GM12878 (cell line): ENCODE results near the gene RAD51B. TPM values are rescaled to one million over a fixed set of nuclear protein-coding genes. Genes with fewer than 3 reads are reported as not detected.

Source experiments
- ATF2 ChIP-seq: IDR thresholded peaks from 2 replicates; pipeline ENCODE4 v1.6.1; 2012; ENCODE audit warnings: low read length, inconsistent platforms
- CREM ChIP-seq: IDR thresholded peaks from 2 replicates; pipeline ENCODE4 v1.6.1; 2014; ENCODE audit warnings: antibody characterized with exemption, low read depth
- EED ChIP-seq: sonication (generic); IDR thresholded peaks from 2 replicates; pipeline ENCODE4 v1.6.1; 2016; ENCODE audit warnings: antibody characterized with exemption, low read depth
- HDAC6 ChIP-seq: fragments of 200-600 bp; sonication (generic); IDR thresholded peaks from one replicate; pipeline ENCODE4 v1.8.0; 2017; ENCODE audit warnings: antibody characterized with exemption; ENCODE audit not compliant: unreplicated experiment
- MXI1 ChIP-seq: fragments of 150-350 bp; IDR thresholded peaks from 2 replicates; pipeline ENCODE4 v1.6.1; 2011; ENCODE audit warnings: low read depth, mild to moderate bottlenecking, inconsistent platforms, low read length, improper control_type of control experiment
- SMAD1 ChIP-seq: fragments of 450-650 bp; IDR thresholded peaks from 2 replicates; pipeline ENCODE4 v1.6.1; 2018; ENCODE audit warnings: mild to moderate bottlenecking, low read depth; ENCODE audit not compliant: partially characterized antibody
- USF2 ChIP-seq: IDR thresholded peaks from 2 replicates; pipeline ENCODE4 v1.6.1; 2011; ENCODE audit warnings: low read depth, low read length, improper control_type of control experiment, borderline replicate concordance
- ZBTB4 ChIP-seq: fragments of 450-650 bp; formaldehyde crosslinking; IDR thresholded peaks from 2 replicates; pipeline ENCODE4 v1.4.0; 2022; ENCODE audit warnings: mild to moderate bottlenecking, moderate library complexity
- polyA plus RNA-seq, 11 experiments: library from polyadenylated mRNA; depleted of rRNA in 4 of 11; unstranded in 6 of 11; stranded (reverse) in 5 of 11; fragments of >200 nt; fragmentation: Nextera tagmentation in 4 of 11; fragmentation: Illumina TruSeq in 1 of 11; extraction: Ambion mirVana in 4 of 11; extraction: Trizol in 1 of 11; gene quantifications; 1 replicate in 1 of 11; 2 replicates in 10 of 11; pipeline versions ENCODE4 v1.2.1 to v1.2.3, GENCODE V29; 2011 to 2016; ENCODE audit warnings: inconsistent platforms in 2 of 11, missing spikeins in 2 of 11, low read depth in 1 of 11
- total RNA-seq, 4 experiments: library from RNA; depleted of rRNA in 3 of 4; stranded (reverse); fragments of >200 nt in 3 of 4; fragmentation: Illumina TruSeq in 1 of 4; extraction: Trizol in 1 of 4; gene quantifications; 2 replicates each; pipeline versions ENCODE4 v1.2.1 to v1.2.3, GENCODE V29; 2013 to 2021
- TF ChIP-seq, protein P1 (sequence below): fragments of 450-650 bp; conservative IDR thresholded peaks from 2 replicates; pipeline ENCODE4 v1.6.1; 2017; ENCODE audit warnings: mild to moderate bottlenecking, moderate library complexity

RAD51B gene
- total and polyA plus RNA-seq, 10 of the 15 experiments (the other 5 are each of a cell fraction or from before 2014, with no cell fraction given), result 9.8 to 26.8 (median 21.3) TPM

DNA sequence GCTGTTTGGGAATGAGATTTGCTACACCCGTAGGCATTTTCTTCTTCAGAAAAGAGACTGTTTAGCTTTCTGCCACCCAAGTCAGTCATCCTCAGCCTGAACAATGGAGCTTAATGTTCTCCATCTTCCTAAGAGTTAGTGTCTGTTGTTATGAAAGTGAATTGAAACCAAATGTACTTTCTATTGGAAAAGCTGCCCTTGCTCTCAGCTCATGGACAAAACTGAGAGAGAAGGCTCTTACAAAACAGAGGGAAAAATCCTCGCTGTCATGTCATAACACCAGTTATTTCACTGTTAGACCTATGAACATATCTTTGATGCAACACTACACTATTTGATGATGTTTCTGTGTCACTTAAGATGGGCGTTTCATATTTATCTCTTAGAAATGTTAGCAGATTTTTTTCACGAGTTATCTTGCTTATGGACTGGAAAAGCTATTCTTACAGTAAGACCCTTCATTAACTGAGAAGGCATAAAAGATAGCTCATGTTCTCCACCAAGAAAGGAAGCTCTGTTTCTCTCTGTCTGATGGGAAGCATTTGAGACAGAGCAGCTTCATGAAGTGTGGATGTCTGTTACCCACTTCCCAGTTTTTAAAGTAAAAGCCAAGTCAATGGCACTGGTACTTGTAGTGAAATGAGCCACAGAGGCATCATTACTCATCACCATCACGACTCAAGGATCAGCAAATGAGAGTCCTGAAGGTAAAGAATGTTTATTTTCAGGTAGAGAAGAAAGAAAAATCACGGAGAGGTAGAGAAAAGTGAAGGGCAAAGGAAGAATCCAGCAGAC, 489.3 kb downstream of the RAD51B start (continued):
- TF ChIP-seq USF2, result no peak
- TF ChIP-seq HDAC6, result no peak
- TF ChIP-seq, protein P1, sequence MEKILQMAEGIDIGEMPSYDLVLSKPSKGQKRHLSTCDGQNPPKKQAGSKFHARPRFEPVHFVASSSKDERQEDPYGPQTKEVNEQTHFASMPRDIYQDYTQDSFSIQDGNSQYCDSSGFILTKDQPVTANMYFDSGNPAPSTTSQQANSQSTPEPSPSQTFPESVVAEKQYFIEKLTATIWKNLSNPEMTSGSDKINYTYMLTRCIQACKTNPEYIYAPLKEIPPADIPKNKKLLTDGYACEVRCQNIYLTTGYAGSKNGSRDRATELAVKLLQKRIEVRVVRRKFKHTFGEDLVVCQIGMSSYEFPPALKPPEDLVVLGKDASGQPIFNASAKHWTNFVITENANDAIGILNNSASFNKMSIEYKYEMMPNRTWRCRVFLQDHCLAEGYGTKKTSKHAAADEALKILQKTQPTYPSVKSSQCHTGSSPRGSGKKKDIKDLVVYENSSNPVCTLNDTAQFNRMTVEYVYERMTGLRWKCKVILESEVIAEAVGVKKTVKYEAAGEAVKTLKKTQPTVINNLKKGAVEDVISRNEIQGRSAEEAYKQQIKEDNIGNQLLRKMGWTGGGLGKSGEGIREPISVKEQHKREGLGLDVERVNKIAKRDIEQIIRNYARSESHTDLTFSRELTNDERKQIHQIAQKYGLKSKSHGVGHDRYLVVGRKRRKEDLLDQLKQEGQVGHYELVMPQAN, result no peak
- TF ChIP-seq SMAD1, result no peak
- TF ChIP-seq ZBTB4, result no peak
- peak; percentile 37; the same call in 1 of the 2 replicates for TF ChIP-seq EED
- no peak for TF ChIP-seq MXI1
- TF ChIP-seq ATF2, result 0 out of 2 replicates have a peak, but pooled peaks have one; percentile 16
- 0 out of 2 replicates have a peak, but pooled peaks have one; percentile 20 for TF ChIP-seq CREM
